ENCODE measurements around the gene KDSR.

The KDSR gene

GRCh38 chr18:63402246-63403162 is 35.5 kb upstream of the KDSR start:
- no peak for TF ChIP-seq CTCF (conservative IDR thresholded peaks at IDR 0.05; ENCODE audit: low read depth, low read length)
- no peak for DNase-seq (ENCODE audit: low read depth)
- no peak overlapping the region for H3K4me3 ChIP-seq (ENCODE audit: low read length)

DNA sequence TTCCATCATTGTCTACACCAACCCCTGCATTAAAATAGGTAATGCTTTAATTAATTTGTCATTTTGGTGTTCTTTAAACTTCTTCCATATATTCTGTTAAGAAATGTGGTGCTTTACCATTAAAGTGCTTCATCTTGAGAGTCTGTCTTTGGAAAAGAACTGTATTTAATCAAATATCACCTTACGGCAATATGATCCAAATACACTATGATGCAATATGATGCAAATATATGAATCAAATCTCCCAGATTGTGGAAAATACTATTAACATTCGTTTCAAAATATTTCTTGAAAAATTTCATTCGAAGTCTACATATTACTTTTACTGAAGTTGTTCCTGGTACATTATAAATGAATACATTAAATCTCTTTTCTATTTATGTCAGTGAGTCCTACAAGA is 32.3 kb upstream of the KDSR start:
- no peak overlapping the region for H3K4me3 ChIP-seq (ENCODE audit: low read length)
- TF ChIP-seq CTCF (conservative IDR thresholded peaks at IDR 0.05; ENCODE audit: low read depth, low read length) = no peak
- DNase-seq (ENCODE audit: low read depth) = no peak

- no peak for TF ChIP-seq CTCF (conservative IDR thresholded peaks at IDR 0.05; ENCODE audit: low read depth, low read length)
- no peak overlapping the region for H3K4me3 ChIP-seq (ENCODE audit: low read length)
- DNase-seq (ENCODE audit: low read depth) = no peak
Measured at GRCh38 chr18:63397349-63397748, 30.3 kb upstream of the KDSR start.

DNA sequence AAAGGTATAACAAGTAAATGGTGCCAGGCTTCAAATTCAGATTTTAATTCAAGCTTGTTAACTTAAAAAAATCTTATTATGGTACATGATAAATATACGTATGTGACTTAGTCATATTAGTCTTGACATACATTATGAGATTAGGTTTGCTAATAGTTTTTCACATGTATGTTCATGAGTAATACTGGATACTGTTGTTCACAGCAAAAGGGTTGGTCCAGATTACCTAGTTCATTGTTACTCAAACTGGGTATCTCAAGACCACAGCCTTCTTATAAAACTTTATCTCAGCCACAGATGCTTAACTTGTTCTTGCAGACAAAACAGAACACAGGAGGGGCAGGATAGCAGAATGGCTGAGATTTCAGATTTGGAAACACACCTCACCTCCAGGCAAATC is 28.5 kb upstream of the KDSR start:
- no peak for TF ChIP-seq CTCF (conservative IDR thresholded peaks at IDR 0.05; ENCODE audit: low read depth, low read length)
- no peak for DNase-seq (ENCODE audit: low read depth)
- no peak overlapping the region for H3K4me3 ChIP-seq (ENCODE audit: low read length)

DNA sequence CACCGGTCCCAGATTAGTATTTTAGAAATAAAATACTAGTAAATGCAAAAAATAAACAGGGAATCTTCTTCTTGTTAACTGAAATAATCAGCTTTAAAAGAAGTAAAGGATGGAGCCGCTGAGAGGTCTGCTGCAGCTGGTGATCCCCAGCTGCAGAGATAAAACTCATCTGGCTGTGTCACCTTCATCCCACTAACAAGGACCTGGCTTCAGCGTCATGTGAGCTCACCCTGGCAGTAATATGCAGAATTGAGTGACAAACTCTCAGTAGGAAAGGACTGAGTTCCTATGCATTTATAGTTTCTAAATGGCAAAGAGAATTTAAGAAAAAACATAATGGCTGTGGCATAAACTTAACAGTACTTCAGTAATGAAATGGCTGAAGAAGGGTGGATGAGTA is 27.9 kb upstream of the KDSR start:
- H3K4me3 ChIP-seq (ENCODE audit: low read length) = no peak overlapping the region
- TF ChIP-seq CTCF (conservative IDR thresholded peaks at IDR 0.05; ENCODE audit: low read depth, low read length) = no peak
- DNase-seq (ENCODE audit: low read depth) = no peak

DNA sequence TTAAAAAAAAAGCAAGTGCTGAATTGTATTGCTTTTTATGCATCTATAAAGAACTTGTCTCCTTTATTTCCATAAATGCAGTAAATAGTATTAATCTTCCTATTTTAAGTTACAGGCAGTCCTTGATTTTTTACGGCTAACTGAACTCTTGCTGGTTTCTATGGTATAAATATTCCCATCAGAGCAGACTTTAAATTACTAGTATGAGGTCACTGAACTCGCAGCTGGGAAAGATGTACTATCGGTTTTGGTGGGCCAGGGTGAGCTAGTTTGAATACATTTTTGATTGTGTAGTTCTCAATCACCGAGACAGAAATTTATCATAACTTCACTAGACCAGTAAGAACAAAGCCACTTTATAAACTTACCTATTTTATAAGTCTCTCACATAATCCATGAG is 20.9 kb upstream of the KDSR start:
- H3K4me3 ChIP-seq (ENCODE audit: low read length) = no peak overlapping the region
- no peak for TF ChIP-seq CTCF (conservative IDR thresholded peaks at IDR 0.05; ENCODE audit: low read depth, low read length)
- no peak for DNase-seq (ENCODE audit: low read depth)

DNA sequence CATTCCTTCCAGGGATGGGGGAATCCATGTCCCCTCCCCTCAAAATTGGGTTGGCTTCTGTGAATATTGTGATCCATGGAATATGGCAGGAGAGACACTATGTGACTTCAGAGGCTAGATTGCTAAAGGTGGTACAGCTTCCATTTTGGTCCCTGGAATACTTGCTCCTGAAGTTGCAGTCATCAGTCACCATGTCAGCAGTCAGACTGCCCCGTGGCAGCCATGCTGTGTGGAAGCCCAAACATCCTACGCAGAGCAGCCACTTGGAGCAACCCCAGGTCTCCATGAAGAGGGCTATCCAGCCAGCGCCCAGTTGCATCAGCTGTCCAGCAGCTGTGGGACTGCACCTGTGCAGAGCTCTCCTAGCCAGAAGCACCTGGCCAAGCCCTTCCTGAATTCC is 15.8 kb upstream of the KDSR start:
- no peak for DNase-seq (ENCODE audit: low read depth)
- TF ChIP-seq CTCF (conservative IDR thresholded peaks at IDR 0.05; ENCODE audit: low read depth, low read length) = no peak
- H3K4me3 ChIP-seq (ENCODE audit: low read length) = no peak overlapping the region

Data from retinal pigment epithelial cell (primary cell).